ACC112 (cell line): ENCODE results near the gene GPRC5B.
A peak's percentile ranks its signal among the peaks of the same experiment; 100 is the strongest.

Source experiments
- H2AFZ ChIP-seq: fragments of 200-600 bp; sonication (generic); one replicate; pipeline ENCODE4 v1.6.0; 2017; ENCODE audit warnings: antibody characterized with exemption, low read length; ENCODE audit not compliant: unreplicated experiment
- H3K27ac ChIP-seq: fragments of 200-600 bp; sonication (generic); 2 replicates; pipeline ENCODE4 v1.5.1; 2014; ENCODE audit warnings: low read depth, mild to moderate bottlenecking, antibody characterized with exemption, low read length, moderate library complexity
- H3K27me3 ChIP-seq: fragments of 200-600 bp; sonication (generic); 2 replicates; pipeline ENCODE4 v1.6.1; 2014; ENCODE audit warnings: mild to moderate bottlenecking, antibody characterized with exemption, low read length, moderate library complexity, mixed read lengths; ENCODE audit not compliant: insufficient read depth
- H3K36me3 ChIP-seq: fragments of 200-600 bp; sonication (generic); 2 replicates; pipeline ENCODE4 v1.6.1; 2016; ENCODE audit warnings: mild to moderate bottlenecking, antibody characterized with exemption, low read length, moderate library complexity, mixed read lengths; ENCODE audit not compliant: insufficient read depth
- H3K4me1 ChIP-seq: fragments of 200-600 bp; sonication (generic); one replicate; pipeline ENCODE4 v1.6.1; 2016; ENCODE audit warnings: low read length, mixed read lengths; ENCODE audit not compliant: insufficient read depth, unreplicated experiment, control insufficient read depth
- H3K4me3 ChIP-seq: fragments of 200-600 bp; sonication (generic); 2 replicates; pipeline ENCODE4 v1.5.1; 2014; ENCODE audit warnings: mild to moderate bottlenecking, low read depth, low read length
- H3K79me2 ChIP-seq: fragments of 200-600 bp; sonication (generic); one replicate; pipeline ENCODE4 v1.6.0; 2016; ENCODE audit warnings: low read length; ENCODE audit not compliant: control insufficient read depth, unreplicated experiment, insufficient read depth

GPRC5B gene

DNA sequence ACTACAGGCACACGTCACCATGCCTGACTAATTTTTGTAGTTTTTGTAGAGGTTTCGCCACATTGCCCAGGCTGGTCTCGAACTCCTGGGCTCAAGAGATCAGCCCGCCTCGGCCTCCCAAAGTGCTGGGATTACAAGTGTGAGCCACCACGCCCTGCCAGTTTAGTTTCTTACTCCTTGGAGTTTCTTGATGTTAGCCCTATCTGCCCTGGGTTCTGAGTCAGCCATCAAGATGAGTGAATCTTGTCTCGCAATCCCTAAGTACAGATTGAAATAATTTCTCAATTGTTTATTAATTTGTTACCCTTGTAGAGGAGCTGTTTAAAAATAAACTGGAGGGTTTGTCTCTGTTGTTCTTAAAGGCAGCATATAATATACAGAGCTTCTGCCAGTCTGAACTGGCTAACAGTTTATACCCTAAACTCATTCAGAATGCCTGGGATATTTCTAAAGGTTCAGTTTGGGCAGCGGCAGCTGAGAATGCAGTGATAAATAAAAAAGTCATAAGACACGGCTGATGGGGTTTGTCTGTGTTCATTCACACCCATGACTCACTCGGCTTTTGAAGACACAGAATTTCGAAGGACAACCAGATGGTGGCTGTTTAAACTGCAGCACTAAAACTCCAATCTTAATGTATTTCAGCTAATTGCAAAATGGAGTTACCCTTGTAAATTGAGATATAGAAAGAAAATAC is 39.6 kb downstream of the GPRC5B start:
- Histone ChIP-seq H3K4me1 (peaks cover 8% of the 10 kb centered on the region), H3K79me2 (no peaks in the 10 kb centered on the region), H3K4me3 (no peak overlapping the region; the same call in 1 of the 2 replicates), H2AFZ (peak overlapping the region; percentile 90), H3K27ac (peak overlapping the region; percentile 78), H3K36me3 (0 out of 2 replicates have a peak, but pooled peaks cover 2% of the 10 kb centered on the region), H3K27me3 (no peaks in the 10 kb centered on the region)

GRCh38 chr16:19843371-19843770 is 41.3 kb downstream of the GPRC5B start:
- Histone ChIP-seq H2AFZ (no peak overlapping the region), H3K27ac (no peak overlapping the region), H3K4me3 (no peak overlapping the region), H3K27me3 (no peaks in the 10 kb centered on the region), H3K36me3 (0 out of 2 replicates have a peak, but pooled peaks cover 2% of the 10 kb centered on the region), H3K4me1 (peaks cover 8% of the 10 kb centered on the region), H3K79me2 (no peaks in the 10 kb centered on the region)

DNA sequence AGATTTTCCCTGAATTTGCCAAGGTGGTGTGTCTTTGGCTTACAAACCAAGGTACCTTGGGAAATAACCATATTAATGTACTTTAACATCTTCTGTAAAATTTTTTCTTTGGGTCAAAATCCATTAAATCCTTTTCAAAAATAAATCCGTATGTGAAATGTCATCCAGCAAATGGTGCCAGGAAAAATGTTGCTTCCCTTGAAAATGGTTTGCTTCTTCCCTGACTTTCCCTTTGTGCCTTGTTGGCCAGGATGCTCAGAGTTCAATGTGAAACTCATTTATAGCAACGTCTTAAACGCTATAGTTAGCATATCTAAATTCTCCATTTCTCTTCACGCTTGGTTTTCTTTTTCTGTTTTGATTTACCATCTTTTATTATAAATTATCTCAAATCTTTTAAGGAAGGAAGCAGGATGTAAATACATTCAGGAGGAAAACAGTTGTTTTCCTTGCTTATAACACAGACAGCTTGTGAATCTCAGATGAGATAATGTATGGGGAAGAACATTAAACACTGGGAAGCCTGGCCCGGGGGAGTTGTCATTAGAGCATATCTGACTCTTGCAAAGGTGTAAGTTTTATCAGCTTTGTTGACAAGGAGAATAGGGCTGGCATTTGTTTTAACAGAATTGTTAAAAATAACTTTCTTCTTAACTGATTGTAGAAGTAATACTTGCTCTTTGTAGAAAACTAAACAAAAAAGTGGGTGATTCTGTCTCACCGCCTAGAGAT is 42.1 kb downstream of the GPRC5B start:
- H3K4me3 ChIP-seq: no peak overlapping the region
- no peaks in the 10 kb centered on the region for H3K27me3 ChIP-seq
- H3K79me2 ChIP-seq: no peaks in the 10 kb centered on the region
- peaks cover 8% of the 10 kb centered on the region for H3K4me1 ChIP-seq
- no peak overlapping the region for H3K27ac ChIP-seq
- H3K36me3 ChIP-seq: 0 out of 2 replicates have a peak, but pooled peaks cover 2% of the 10 kb centered on the region
- no peak overlapping the region for H2AFZ ChIP-seq

GRCh38 chr16:19841184-19841583 is 43.5 kb downstream of the GPRC5B start:
- Histone ChIP-seq H3K4me3 (no peak overlapping the region), H2AFZ (no peak overlapping the region), H3K36me3 (0 out of 2 replicates have a peak, but pooled peaks cover 2% of the 10 kb centered on the region), H3K79me2 (no peaks in the 10 kb centered on the region), H3K27me3 (no peaks in the 10 kb centered on the region), H3K27ac (no peak overlapping the region), H3K4me1 (peaks cover 8% of the 10 kb centered on the region)

DNA sequence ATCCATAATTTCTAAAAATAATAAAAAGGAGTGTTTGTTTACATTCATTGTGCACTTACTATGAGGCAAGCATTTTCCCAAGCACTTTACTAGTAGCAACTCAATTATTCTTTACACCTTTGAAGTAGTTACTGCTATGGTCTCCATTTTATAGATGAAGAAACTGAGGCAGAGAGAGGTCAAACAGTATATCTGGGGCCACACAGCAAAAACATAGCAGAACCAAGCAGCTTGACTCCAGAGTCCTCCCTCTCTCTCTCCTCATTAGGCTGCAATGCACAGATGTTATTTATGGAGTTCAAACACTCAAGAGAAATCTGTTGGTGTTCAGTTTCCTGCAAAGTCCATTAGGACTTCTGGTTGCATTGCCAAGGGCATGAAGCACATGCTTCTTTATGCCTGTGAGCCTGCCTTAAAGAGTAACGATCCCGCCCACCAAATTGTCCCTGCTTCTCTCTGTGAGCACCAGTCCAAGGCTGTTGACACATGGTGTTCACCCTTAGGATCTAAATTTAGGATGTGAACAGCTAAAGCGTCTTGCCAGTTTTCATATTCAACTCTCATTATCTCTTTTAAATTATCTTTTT is 44.0 kb downstream of the GPRC5B start:
- no peak overlapping the region for H3K4me3 ChIP-seq
- H3K36me3 ChIP-seq: 0 out of 2 replicates have a peak, but pooled peaks cover 2% of the 10 kb centered on the region
- no peak overlapping the region for H2AFZ ChIP-seq
- H3K4me1 ChIP-seq: peaks cover 8% of the 10 kb centered on the region
- no peaks in the 10 kb centered on the region for H3K27me3 ChIP-seq
- H3K79me2 ChIP-seq: no peaks in the 10 kb centered on the region
- no peak overlapping the region for H3K27ac ChIP-seq

DNA sequence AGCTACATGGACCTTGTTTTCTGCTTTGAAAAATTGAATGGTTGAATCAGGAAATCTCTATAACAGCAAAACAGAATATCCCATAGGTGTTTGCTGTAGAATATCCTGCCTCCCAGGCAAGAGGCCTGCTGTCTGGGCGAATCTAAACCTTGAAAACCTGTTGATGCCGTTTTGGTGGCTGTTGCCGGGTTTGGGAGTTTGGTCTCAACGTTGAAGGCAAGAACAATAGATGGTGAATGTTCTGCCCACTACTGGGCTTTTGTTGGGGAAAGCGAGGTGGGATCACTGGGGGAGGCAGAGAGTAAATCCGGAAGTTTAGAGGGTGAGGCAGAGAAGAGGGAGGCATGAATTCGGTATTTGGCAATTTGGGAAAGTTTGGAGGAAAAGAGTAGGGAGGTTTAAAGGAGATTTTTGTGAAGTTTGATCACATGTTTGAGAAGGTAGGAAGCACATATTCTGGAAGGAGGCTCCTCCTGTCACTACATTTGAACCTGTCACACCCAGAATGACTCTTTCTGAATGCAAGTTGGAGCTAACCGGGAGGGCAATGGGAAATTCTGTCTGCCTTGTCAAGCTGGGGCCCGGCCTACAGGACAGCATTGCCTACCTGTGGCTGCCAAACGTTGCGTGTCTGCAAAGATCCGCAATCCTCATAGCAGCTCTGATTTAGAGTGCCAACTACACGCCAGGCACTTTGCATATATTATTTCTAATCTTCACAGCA is 46.5 kb downstream of the GPRC5B start:
- Histone ChIP-seq H2AFZ (no peak overlapping the region), H3K27ac (no peak overlapping the region), H3K79me2 (no peaks in the 10 kb centered on the region), H3K4me3 (no peak overlapping the region), H3K27me3 (no peaks in the 10 kb centered on the region), H3K4me1 (no peaks in the 10 kb centered on the region), H3K36me3 (no peaks in the 10 kb centered on the region)

DNA sequence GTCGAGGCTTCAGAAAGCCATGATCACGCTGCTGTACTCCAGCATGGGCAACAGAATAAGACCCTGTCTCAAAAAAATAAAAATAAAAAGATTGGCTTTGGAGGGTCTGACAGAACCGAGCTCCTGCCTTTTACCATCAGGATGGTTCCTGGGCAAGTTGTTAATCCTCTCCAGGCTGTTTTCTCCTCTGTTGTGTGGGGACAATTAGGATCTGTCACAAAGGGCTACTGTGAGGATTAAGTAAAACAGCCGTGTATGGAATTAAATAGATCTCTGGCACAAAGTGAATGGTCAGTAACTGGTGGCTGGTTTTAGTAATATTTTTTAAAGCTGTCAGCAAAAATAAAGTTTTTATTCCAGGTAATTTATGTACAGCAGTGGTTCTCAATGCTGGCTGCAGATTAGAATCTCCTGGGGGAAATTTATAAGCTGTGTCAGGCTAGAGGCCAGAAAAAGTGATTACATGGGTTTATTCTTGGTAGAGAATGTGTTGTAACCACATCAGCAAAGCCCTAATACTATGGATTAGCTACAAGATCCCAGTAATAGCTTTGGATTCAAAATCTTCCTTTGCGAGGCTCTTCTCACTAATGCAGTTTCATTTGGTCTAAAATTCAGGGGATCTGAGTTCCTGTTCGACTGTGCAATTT is 47.2 kb downstream of the GPRC5B start:
- no peak overlapping the region for H2AFZ ChIP-seq

DNA sequence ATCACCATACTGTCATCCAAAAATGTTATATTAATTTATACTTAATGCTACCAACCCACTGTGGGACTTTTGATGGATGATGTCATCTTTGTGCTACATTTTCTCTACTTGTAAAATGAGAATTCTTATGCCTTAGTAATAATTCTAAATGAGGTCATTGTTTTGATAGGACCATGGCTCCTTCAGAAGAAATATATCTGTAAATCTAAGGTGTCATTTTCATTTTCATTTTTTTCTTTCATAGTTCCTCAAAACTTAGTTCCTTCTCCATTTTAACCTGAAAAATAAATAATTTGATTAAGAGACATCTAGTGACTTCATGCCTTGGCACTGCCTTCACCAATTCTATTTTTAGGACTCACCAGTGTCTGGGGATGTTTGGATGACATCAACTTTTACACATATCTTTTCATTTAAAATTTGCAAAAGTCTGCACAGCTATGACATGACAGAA is 48.7 kb downstream of the GPRC5B start:
- no peak overlapping the region for H3K27ac ChIP-seq
- peaks cover 13% of the 10 kb centered on the region for H3K4me1 ChIP-seq
- no peaks in the 10 kb centered on the region for H3K27me3 ChIP-seq
- no peaks in the 10 kb centered on the region for H3K79me2 ChIP-seq
- no peak overlapping the region for H3K4me3 ChIP-seq
- no peak overlapping the region for H2AFZ ChIP-seq
- no peaks in the 10 kb centered on the region for H3K36me3 ChIP-seq

More for the DNA sequence above, 47.2 kb downstream of the GPRC5B start:
- H3K4me1 ChIP-seq: no peaks in the 10 kb centered on the region
- H3K79me2 ChIP-seq: no peaks in the 10 kb centered on the region
- H3K36me3 ChIP-seq: no peaks in the 10 kb centered on the region
- H3K4me3 ChIP-seq: no peak overlapping the region
- H3K27me3 ChIP-seq: no peaks in the 10 kb centered on the region
- no peak overlapping the region for H3K27ac ChIP-seq

GRCh38 chr16:19835196-19835595 is 49.5 kb downstream of the GPRC5B start:
- Histone ChIP-seq H2AFZ (no peak overlapping the region), H3K27me3 (no peaks in the 10 kb centered on the region), H3K4me3 (no peak overlapping the region), H3K4me1 (peaks cover 13% of the 10 kb centered on the region), H3K27ac (no peak overlapping the region), H3K79me2 (no peaks in the 10 kb centered on the region), H3K36me3 (no peaks in the 10 kb centered on the region)

- Histone ChIP-seq H2AFZ (no peak overlapping the region), H3K27me3 (no peaks in the 10 kb centered on the region)
Observed at GRCh38 chr16:19833581-19833980, 51.1 kb downstream of the GPRC5B start.

More at GRCh38 chr16:19833581-19833980, 51.1 kb downstream of the GPRC5B start:
- Histone ChIP-seq H3K4me1 (peaks cover 13% of the 10 kb centered on the region), H3K27ac (no peak overlapping the region), H3K36me3 (no peaks in the 10 kb centered on the region), H3K4me3 (no peak overlapping the region), H3K79me2 (no peaks in the 10 kb centered on the region)
